ENCODE results near the gene ZNF648.

- peak; percentile 8 to 15 for TF ChIP-seq CTCF (conservative IDR thresholded peaks at IDR 0.05 in 1 of 2, IDR thresholded peaks at IDR 0.05 in 1 of 2; ENCODE audit: extremely low read depth in 1 of 2, insufficient read depth in 1 of 2, low read depth in 1 of 2, low read length in 2 of 2)
- no peak for TF ChIP-seq EZH2 (IDR thresholded peaks at IDR 0.05; ENCODE audit: borderline replicate concordance, low read length)
These were observed at the start of gene ZNF648 for GRCh38 chr1:182061594-182061993.

Data from mammary epithelial cell (primary cell).